Measurements from ENCODE around the gene STAT3. TPM values are rescaled to one million over a fixed set of nuclear protein-coding genes. Genes with fewer than 3 reads are reported as not detected.
A peak's percentile ranks its signal among the peaks of the same experiment; 100 is the strongest.

STAT3 gene
- total and polyA plus RNA-seq, 2 of the 13 experiments (the other 11 are each of a cell fraction or from before 2014, with no cell fraction given): 61.8 to 62.4 TPM

DNA sequence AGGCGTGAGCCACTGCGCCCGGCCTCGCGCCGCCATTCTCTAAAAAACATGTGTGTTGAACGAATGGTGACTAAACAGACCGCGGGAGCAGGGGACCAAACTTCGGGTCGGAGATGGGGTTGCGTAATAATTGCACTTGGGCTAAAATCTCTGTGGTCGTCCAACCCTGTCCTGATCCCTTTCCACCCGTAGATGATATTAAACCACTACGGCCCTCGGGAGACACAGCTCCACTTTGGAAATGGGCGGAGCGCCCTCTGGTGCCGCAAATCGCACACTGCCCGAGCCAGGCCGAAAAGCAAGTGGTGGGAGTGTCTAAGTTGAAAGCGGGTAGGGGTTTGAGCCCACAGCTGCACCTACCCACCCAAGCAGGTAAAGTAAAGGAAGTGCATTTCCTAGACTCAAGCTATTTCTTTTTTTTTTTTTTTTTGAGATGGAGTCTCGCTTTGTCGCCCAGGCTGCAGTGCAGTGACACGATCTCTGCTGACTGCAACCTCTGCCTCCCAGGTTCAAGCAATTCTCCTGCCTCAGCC, 17.8 kb upstream of the STAT3 start (continued):
- TF ChIP-seq, protein P1, sequence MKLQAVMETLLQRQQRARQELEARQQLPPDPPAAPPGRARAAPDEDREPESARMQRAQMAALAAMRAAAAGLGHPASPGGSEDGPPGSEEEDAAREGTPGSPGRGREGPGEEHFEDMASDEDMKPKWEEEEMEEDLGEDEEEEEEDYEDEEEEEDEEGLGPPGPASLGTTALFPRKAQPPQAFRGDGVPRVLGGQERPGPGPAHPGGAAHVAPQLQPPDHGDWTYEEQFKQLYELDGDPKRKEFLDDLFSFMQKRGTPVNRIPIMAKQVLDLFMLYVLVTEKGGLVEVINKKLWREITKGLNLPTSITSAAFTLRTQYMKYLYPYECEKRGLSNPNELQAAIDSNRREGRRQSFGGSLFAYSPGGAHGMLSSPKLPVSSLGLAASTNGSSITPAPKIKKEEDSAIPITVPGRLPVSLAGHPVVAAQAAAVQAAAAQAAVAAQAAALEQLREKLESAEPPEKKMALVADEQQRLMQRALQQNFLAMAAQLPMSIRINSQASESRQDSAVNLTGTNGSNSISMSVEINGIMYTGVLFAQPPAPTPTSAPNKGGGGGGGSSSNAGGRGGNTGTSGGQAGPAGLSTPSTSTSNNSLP (IDR thresholded peaks at IDR 0.05; ENCODE audit: low read depth, low read length): peak; percentile 55; the same call in 1 of the 2 replicates
- TF ChIP-seq, protein P2, sequence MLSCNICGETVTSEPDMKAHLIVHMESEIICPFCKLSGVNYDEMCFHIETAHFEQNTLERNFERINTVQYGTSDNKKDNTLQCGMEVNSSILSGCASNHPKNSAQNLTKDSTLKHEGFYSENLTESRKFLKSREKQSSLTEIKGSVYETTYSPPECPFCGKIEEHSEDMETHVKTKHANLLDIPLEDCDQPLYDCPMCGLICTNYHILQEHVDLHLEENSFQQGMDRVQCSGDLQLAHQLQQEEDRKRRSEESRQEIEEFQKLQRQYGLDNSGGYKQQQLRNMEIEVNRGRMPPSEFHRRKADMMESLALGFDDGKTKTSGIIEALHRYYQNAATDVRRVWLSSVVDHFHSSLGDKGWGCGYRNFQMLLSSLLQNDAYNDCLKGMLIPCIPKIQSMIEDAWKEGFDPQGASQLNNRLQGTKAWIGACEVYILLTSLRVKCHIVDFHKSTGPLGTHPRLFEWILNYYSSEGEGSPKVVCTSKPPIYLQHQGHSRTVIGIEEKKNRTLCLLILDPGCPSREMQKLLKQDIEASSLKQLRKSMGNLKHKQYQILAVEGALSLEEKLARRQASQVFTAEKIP (CRISPR knock-in tag; IDR thresholded peaks at IDR 0.05; ENCODE audit: borderline replicate concordance): no peak
- no peak for TF ChIP-seq NFRKB (IDR thresholded peaks at IDR 0.05)
- peak; percentile 38; the same call in 1 of the 2 replicates for TF ChIP-seq ZBTB38 (CRISPR knock-in tag; IDR thresholded peaks at IDR 0.05)
- TF ChIP-seq PHF5A (CRISPR knock-in tag; IDR thresholded peaks at IDR 0.05; ENCODE audit: low read depth, unreplicated experiment): no peak
- TF ChIP-seq, protein P3, sequence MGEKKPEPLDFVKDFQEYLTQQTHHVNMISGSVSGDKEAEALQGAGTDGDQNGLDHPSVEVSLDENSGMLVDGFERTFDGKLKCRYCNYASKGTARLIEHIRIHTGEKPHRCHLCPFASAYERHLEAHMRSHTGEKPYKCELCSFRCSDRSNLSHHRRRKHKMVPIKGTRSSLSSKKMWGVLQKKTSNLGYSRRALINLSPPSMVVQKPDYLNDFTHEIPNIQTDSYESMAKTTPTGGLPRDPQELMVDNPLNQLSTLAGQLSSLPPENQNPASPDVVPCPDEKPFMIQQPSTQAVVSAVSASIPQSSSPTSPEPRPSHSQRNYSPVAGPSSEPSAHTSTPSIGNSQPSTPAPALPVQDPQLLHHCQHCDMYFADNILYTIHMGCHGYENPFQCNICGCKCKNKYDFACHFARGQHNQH (CRISPR knock-in tag; IDR thresholded peaks at IDR 0.05): no peak
- 0 out of 2 replicates have a peak, but pooled peaks have one; percentile 20 for TF ChIP-seq SAP130 (CRISPR knock-in tag; IDR thresholded peaks at IDR 0.05; ENCODE audit: low read depth)
- TF ChIP-seq, protein P4, sequence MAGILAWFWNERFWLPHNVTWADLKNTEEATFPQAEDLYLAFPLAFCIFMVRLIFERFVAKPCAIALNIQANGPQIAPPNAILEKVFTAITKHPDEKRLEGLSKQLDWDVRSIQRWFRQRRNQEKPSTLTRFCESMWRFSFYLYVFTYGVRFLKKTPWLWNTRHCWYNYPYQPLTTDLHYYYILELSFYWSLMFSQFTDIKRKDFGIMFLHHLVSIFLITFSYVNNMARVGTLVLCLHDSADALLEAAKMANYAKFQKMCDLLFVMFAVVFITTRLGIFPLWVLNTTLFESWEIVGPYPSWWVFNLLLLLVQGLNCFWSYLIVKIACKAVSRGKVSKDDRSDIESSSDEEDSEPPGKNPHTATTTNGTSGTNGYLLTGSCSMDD (CRISPR knock-in tag; IDR thresholded peaks at IDR 0.05): no peak
- TF ChIP-seq, protein P5, sequence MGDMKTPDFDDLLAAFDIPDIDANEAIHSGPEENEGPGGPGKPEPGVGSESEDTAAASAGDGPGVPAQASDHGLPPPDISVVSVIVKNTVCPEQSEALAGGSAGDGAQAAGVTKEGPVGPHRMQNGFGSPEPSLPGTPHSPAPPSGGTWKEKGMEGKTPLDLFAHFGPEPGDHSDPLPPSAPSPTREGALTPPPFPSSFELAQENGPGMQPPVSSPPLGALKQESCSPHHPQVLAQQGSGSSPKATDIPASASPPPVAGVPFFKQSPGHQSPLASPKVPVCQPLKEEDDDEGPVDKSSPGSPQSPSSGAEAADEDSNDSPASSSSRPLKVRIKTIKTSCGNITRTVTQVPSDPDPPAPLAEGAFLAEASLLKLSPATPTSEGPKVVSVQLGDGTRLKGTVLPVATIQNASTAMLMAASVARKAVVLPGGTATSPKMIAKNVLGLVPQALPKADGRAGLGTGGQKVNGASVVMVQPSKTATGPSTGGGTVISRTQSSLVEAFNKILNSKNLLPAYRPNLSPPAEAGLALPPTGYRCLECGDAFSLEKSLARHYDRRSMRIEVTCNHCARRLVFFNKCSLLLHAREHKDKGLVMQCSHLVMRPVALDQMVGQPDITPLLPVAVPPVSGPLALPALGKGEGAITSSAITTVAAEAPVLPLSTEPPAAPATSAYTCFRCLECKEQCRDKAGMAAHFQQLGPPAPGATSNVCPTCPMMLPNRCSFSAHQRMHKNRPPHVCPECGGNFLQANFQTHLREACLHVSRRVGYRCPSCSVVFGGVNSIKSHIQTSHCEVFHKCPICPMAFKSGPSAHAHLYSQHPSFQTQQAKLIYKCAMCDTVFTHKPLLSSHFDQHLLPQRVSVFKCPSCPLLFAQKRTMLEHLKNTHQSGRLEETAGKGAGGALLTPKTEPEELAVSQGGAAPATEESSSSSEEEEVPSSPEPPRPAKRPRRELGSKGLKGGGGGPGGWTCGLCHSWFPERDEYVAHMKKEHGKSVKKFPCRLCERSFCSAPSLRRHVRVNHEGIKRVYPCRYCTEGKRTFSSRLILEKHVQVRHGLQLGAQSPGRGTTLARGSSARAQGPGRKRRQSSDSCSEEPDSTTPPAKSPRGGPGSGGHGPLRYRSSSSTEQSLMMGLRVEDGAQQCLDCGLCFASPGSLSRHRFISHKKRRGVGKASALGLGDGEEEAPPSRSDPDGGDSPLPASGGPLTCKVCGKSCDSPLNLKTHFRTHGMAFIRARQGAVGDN (CRISPR knock-in tag; IDR thresholded peaks at IDR 0.05): peak; percentile 58
- TF ChIP-seq THAP11 (CRISPR knock-in tag; IDR thresholded peaks at IDR 0.05): peak; percentile 86
- TF ChIP-seq SP5 (CRISPR knock-in tag; IDR thresholded peaks at IDR 0.05; ENCODE audit: borderline replicate concordance, low read depth): no peak
- TF ChIP-seq TP53 (CRISPR knock-in tag; conservative IDR thresholded peaks at IDR 0.05): no peak
- peak; percentile 51; the same call in 1 of the 2 replicates for TF ChIP-seq KDM2A (CRISPR knock-in tag; IDR thresholded peaks at IDR 0.05; ENCODE audit: borderline replicate concordance, low read depth)
- TF ChIP-seq, protein P6, sequence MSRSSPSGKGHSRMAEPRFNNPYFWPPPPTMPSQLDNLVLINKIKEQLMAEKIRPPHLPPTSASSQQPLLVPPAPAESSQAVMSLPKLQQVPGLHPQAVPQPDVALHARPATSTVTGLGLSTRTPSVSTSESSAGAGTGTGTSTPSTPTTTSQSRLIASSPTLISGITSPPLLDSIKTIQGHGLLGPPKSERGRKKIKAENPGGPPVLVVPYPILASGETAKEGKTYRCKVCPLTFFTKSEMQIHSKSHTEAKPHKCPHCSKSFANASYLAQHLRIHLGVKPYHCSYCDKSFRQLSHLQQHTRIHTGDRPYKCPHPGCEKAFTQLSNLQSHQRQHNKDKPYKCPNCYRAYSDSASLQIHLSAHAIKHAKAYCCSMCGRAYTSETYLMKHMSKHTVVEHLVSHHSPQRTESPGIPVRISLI (CRISPR knock-in tag; IDR thresholded peaks at IDR 0.05; ENCODE audit: borderline replicate concordance): peak; percentile 36; the same call in 1 of the 2 replicates
- TF ChIP-seq, protein P7, sequence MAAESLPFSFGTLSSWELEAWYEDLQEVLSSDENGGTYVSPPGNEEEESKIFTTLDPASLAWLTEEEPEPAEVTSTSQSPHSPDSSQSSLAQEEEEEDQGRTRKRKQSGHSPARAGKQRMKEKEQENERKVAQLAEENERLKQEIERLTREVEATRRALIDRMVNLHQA (CRISPR knock-in tag; IDR thresholded peaks at IDR 0.05): no peak
